ENCODE data around the gene ESAM.

Gene ESAM

DNA sequence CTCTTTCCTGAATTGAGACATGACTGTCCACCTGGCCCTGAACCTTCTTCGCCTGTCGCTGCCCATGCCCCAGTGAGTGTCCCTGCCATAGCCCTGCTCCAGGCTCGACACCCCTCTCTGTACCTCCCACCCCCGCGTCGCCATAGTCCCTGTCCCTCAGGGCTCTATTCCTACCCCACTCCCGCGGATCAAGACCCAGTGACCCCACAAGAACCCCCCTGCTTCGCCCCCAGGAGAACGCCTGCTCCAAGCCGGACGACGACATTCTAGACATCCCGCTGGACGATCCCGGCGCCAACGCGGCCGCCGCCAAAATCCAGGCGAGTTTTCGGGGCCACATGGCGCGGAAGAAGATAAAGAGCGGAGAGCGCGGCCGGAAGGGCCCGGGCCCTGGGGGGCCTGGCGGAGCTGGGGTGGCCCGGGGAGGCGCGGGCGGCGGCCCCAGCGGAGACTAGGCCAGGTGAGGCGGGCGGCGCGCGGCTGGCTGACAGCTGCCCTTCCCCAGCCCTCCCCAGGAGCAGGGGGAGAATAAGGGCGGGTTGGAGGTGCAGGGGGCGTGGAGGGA is 16.7 kb downstream of the ESAM start:
- H3K27ac ChIP-seq, result no peak overlapping the region
- TF ChIP-seq ZFX (IDR thresholded peaks at IDR 0.05) (no peak), CTCF (conservative IDR thresholded peaks at IDR 0.05) (no peak)

DNA sequence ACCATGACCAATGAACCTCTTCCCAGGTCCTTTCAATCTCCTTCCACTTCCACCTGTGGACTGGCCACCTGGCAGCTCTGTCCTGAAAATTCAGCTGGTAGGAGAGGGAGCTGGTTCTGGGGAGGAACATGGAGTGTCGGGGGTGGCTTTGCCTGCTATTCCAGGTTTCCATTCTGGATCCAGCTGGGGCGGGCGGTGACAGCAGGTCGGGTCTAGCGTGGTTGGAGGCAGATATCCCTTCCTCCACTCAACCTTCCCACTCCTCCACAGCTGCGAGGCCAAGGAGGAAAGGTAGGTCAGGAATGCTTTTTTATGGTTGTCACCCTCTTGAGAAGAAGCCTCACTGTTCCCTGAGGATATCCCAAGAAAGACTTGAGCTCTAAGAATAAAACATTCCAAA is 19.0 kb downstream of the ESAM start:
- H3K27ac ChIP-seq, result no peak overlapping the region
- TF ChIP-seq CTCF (conservative IDR thresholded peaks at IDR 0.05) (no peak), ZFX (IDR thresholded peaks at IDR 0.05) (no peak)

DNA sequence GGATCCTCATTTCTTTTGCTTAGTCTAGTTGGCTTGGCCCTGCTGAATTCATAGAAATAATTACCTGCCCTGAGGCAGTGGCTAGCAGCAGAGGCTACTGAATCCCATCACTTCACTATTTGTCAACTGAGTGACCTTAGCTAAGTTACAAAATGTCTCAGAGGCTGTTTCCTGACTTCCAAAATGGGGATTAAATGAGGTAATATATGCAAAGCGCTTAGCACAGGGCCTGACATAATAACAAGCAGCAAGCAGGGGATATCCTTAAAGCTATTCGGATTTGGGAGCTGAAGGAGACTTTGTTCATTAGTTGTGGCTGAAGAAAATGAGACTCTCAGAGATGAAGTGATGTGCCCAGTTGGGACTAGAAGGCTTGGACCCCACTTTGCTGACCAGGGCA is 19.5 kb downstream of the ESAM start:
- TF ChIP-seq CTCF (conservative IDR thresholded peaks at IDR 0.05) (no peak), ZFX (IDR thresholded peaks at IDR 0.05) (no peak)
- H3K27ac ChIP-seq, result no peak overlapping the region

GRCh38 chr11:124740277-124740882 is 21.7 kb downstream of the ESAM start:
- TF ChIP-seq ZFX (IDR thresholded peaks at IDR 0.05), result no peak
- peak; percentile 42 for TF ChIP-seq CTCF (conservative IDR thresholded peaks at IDR 0.05)
- no peak overlapping the region; the same call in 1 of the 2 replicates for H3K27ac ChIP-seq

DNA sequence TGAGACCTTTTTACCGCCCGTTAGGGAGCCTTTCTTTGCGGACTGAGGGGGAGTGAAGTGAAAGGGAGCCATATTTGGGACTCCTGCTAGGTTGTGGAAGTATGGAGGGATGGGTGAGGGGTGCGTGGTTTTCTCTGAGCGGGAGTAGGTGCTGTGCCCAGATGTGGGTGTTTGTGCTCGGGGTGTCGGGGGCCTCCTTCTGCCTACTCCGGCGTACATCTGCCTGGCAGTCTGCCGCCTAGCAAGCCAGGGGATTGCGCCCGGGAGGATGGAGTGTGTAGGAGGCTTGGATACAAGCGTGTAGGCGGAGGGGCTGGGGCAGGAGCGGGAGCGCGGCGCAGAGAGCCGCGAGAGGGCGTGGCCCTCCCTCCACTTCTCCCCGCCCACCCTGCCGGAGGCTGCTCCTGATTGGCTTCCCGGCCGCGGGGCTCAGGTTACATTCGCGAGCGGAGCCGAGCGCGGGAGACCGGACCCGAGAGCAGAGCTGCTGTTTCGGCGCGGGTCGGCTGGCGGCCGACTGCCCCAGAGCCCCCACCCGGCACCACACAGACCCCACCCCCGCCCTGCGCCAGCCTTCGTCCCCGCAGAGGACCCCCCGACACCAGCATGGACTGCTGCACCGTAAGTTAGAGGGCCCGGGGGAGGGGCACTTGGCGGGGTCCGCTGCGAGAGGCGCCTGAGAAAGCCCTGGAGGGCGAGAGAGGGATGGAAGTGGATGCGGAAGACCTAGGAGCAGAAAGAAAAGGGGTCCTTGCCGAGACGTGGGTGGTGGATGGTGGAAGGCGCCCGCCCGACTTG is 22.4 kb downstream of the ESAM start, which contains the start of gene NRGN:
Gene NRGN, plus strand, starts transcription at position 464 of the 798 bp plus-strand sequence. Its CDS starts 143 bp downstream, at position 607.
- no peak within 1 kb of the TSS; the same call in 1 of the 2 replicates for H3K27ac ChIP-seq
- TF ChIP-seq ZFX (IDR thresholded peaks at IDR 0.05) (no peak), CTCF (conservative IDR thresholded peaks at IDR 0.05) (no peak)

DNA sequence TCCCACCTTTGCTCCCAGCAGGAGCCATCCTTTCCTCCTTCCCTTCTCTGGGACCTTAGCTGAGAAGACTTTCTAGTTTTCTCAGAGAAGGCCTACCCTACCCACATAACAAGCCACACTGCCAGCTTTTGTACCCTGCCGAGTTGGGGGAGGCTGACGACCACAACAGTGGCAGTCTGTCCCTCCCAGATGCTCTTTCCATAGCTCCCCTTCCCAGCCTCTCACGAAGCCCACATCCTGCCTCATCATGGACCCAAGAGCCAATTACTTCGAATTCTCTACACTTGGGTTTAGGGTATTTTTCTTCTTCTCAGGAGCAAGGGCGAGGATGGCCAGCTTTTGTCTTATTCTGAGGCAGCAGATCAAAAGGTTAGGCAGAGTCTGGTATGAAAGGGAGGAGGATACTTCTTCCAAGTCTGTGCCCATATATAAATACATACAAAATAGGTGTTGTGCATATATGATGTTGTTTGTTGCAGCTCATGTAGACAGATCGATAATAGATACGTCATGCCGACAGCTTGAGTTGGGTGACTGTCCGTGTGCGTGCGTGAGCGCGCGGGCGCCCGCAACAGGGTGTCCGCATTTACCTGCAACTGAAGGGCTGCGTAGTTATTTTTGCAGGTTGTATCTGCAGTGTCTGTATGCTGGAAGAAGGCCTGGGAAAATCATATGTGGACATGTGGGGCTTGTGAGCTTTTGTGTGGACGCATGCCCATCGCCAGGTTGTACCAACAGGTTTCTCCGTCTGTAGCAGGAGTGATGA is 23.2 kb downstream of the ESAM start:
- no peak overlapping the region; the same call in 1 of the 2 replicates for H3K27ac ChIP-seq
- no peak for TF ChIP-seq CTCF (conservative IDR thresholded peaks at IDR 0.05)
- TF ChIP-seq ZFX (IDR thresholded peaks at IDR 0.05), result no peak

Data from C4-2B (cell line).